Stomach (tissue), 9 donors: ENCODE results near the gene UBAC1. TPM values are rescaled to one million over a fixed set of nuclear protein-coding genes. Genes with fewer than 3 reads are reported as not detected.

Source experiments
- DNase-seq, 2 donors: peaks; one replicate each; pipeline versions ENCODE4 v3.0.0 to v3.0.0-alpha.2; 2013 to 2019
- H3K27ac ChIP-seq, 5 donors: fragments of 200-600 bp in 4 of 5; sonication (generic) in 4 of 5; one replicate each; pipeline ENCODE4 v1.5.1; 2013 to 2019; ENCODE audit warnings: mild to moderate bottlenecking in 1 of 5, moderate library complexity in 1 of 5
- H3K27me3 ChIP-seq, 3 donors: fragments of 200-600 bp; sonication (generic); one replicate each; pipeline ENCODE4 v1.5.1; 2017 to 2019; ENCODE audit warnings: mixed run types in 1 of 3
- H3K36me3 ChIP-seq, 4 donors: fragments of 200-600 bp; sonication (generic); 1 replicate in 3 of 4; 2 replicates in 1 of 4; pipeline ENCODE4 v1.5.1; 2016 to 2019
- H3K4me1 ChIP-seq, 4 donors: fragments of 200-600 bp; sonication (generic); one replicate each; pipeline ENCODE4 v1.5.1; 2016 to 2019
- H3K4me3 ChIP-seq, 4 donors: fragments of 200-600 bp; sonication (generic) in 3 of 4; one replicate each; pipeline ENCODE4 v1.5.1; 2016 to 2019; ENCODE audit warnings: mild to moderate bottlenecking in 1 of 4
- H3K9me3 ChIP-seq, 4 donors: fragments of 200-600 bp; sonication (generic); one replicate each; pipeline ENCODE4 v1.5.1; 2016 to 2019
- EP300 ChIP-seq: sonication (generic); formaldehyde crosslinking; IDR thresholded peaks from one replicate; pipeline ENCODE4 v1.6.1; 2017; ENCODE audit warnings: antibody characterized with exemption
- POLR2A ChIP-seq, 4 donors: fragments of 450-650 bp; IDR thresholded peaks; one replicate each; pipeline ENCODE4 v1.6.1; 2016; ENCODE audit warnings: antibody characterized with exemption in 4 of 4, control low read depth in 2 of 4, mild to moderate bottlenecking in 1 of 4, moderate library complexity in 1 of 4
- POLR2AphosphoS5 ChIP-seq, 3 donors: sonication (generic); formaldehyde crosslinking; IDR thresholded peaks; one replicate each; pipeline ENCODE4 v1.6.1; 2016; ENCODE audit warnings: antibody characterized with exemption in 3 of 3
- WGBS, 5 donors: extraction: QIAGEN DNeasy Blood & Tissue Kit in 3 of 5; methylation state at CpG; one replicate each; pipeline versions ENCODE4 v1.1.5 to v1.1.7; 2013 to 2018; 5-methylcytosine and 5-hydroxymethylcytosine counted together
- intact Hi-C: fragments of 100-400 bp; cut with DNase I; formaldehyde crosslinking; loops from one replicate; pipeline ENCODE4 v1.15.1; 2023; ENCODE audit warnings: low total_unique reads
- polyA plus RNA-seq, 3 donors: library from polyadenylated mRNA; stranded (reverse); fragments of 200-250 nt; gene quantifications; one replicate each; pipeline ENCODE4 v1.2.3, GENCODE V29; 2013
- total RNA-seq, 5 donors: library from RNA; depleted of rRNA; stranded (reverse); fragments of >200 nt; gene quantifications; one replicate each; pipeline versions ENCODE4 v1.1.0 to v1.2.3, GENCODE V29; 2014 to 2016
- TF ChIP-seq, protein P1 (sequence below), 7 experiments: fragments of 450-650 bp in 4 of 7; fragments of 200-600 bp in 3 of 7; sonication (generic) in 3 of 7; IDR thresholded peaks; one replicate each; pipeline ENCODE4 v1.5.1; 2016 to 2019; ENCODE audit warnings: antibody characterized with exemption in 7 of 7, control low read depth in 2 of 7, mild to moderate bottlenecking in 1 of 7
- donor health status: healthy with polysubstance abuse.
- donor health status: Bipolar disorder and iron deficiency.
- donor health status: healthy.

UBAC1 gene
- total and polyA plus RNA-seq, 8 donors, result 22.6 to 70.1 (median 42.6) TPM

DNA sequence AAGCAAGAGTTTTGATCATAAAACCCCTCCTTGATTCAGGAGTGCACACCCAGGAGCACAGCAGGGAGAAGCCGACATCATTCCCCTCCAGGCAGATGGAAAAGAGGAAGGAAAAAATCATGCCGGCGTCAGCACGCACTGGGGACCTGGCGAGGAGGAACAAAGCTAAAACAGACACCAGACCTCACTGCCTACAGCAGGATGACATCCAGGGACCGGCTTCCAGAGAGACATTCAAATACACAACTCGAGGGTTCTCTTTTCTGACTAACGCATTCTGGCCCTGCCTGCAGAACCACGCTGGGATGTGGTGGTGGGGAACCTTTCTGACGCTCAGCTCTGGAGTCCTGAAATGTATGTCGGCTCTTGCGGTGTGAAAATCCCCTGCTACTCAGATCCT, 2.7 kb downstream of the UBAC1 start:
- no peak for DNase-seq
- H3K9me3 ChIP-seq, result no peaks in the 10 kb centered on the region
- TF ChIP-seq POLR2A (IDR thresholded peaks at IDR 0.05) (no peak), EP300 (no peak), POLR2AphosphoS5 (IDR thresholded peaks at IDR 0.05) (no peak)
- TF ChIP-seq, protein P1, sequence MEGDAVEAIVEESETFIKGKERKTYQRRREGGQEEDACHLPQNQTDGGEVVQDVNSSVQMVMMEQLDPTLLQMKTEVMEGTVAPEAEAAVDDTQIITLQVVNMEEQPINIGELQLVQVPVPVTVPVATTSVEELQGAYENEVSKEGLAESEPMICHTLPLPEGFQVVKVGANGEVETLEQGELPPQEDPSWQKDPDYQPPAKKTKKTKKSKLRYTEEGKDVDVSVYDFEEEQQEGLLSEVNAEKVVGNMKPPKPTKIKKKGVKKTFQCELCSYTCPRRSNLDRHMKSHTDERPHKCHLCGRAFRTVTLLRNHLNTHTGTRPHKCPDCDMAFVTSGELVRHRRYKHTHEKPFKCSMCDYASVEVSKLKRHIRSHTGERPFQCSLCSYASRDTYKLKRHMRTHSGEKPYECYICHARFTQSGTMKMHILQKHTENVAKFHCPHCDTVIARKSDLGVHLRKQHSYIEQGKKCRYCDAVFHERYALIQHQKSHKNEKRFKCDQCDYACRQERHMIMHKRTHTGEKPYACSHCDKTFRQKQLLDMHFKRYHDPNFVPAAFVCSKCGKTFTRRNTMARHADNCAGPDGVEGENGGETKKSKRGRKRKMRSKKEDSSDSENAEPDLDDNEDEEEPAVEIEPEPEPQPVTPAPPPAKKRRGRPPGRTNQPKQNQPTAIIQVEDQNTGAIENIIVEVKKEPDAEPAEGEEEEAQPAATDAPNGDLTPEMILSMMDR (IDR thresholded peaks at IDR 0.05), result no peak
- WGBS, 5 donors, result 85 to 90% (median 89%) methylated on average over 12 of the region's 12 CpGs
- intact Hi-C loops, result no loop called here
- H3K36me3 ChIP-seq, result peaks cover 3 to 21% (median 17%) of the 10 kb centered on the region in 4 donors
- H3K4me1 ChIP-seq, result peaks cover 11 to 34% (median 26%) of the 10 kb centered on the region in 4 donors
- no peak overlapping the region for H3K27ac ChIP-seq
- H3K4me3 ChIP-seq, result no peak overlapping the region
- H3K27me3 ChIP-seq, result no peaks in the 10 kb centered on the region

DNA sequence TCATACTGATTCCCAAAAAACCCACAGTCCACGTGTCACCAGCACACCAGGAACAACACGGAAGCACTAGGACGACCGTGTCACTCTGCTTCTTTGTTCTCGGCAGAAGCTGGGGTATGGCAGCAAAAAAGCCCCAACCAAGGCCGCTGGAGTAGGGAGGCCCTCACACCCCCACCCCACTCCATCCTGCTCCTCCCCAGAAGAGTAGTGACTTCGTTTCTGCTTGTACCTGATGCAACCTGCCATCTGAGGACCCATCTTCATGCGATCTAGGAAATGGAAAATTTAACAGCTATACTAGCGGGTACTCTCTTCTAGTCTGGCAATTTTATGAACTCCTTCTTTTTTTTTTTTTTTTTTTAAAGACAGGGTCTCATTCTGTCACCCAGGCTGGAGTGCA, 3.7 kb downstream of the UBAC1 start:
- Histone ChIP-seq H3K36me3 (peaks cover 13 to 32% (median 27%) of the 10 kb centered on the region in 4 donors), H3K4me3 (no peak overlapping the region), H3K4me1 (peaks cover 11 to 34% (median 26%) of the 10 kb centered on the region in 4 donors), H3K27me3 (no peaks in the 10 kb centered on the region), H3K27ac (no peak overlapping the region), H3K9me3 (no peaks in the 10 kb centered on the region)
- DNase-seq, result no peak
- TF ChIP-seq EP300, result no peak
- WGBS, 5 donors, result 83 to 90% (median 90%) methylated on average over 8 to 9 of the region's 9 CpGs
- intact Hi-C loops, result no loop called here

DNA sequence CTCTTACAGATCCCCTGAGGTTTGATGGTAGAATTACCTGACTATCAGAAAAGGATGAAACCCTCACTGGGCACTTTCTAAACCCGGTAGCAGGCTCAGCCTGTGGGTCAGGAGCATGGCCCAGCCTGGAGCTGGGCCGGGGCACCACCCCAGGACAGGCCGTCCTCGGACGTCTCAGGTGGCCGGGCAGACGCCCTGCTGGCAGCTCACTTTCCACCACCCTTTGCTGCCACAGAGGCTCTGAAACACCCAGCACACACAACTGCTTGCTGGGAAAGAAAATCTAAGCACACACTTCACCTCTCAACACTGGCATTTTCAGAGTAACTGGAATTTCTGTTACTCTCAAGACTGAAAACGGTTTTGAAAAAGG, 4.4 kb downstream of the UBAC1 start:
- no peaks in the 10 kb centered on the region for H3K9me3 ChIP-seq
- peaks cover 18 to 38% (median 34%) of the 10 kb centered on the region in 4 donors for H3K36me3 ChIP-seq
- no peak overlapping the region for H3K27ac ChIP-seq
- H3K27me3 ChIP-seq, result no peaks in the 10 kb centered on the region
- H3K4me3 ChIP-seq, result no peak overlapping the region
- TF ChIP-seq POLR2AphosphoS5 (IDR thresholded peaks at IDR 0.05) (no peak), EP300 (no peak), POLR2A (IDR thresholded peaks at IDR 0.05) (no peak)
- TF ChIP-seq, protein P1 (IDR thresholded peaks at IDR 0.05), result no peak
- intact Hi-C loops, result no loop called here
- H3K4me1 ChIP-seq, result peaks cover 11 to 30% (median 22%) of the 10 kb centered on the region in 4 donors
- no peak for DNase-seq
- 77 to 93% (median 91%) methylated on average over 4 to 8 of the region's 8 CpGs for WGBS, 5 donors

DNA sequence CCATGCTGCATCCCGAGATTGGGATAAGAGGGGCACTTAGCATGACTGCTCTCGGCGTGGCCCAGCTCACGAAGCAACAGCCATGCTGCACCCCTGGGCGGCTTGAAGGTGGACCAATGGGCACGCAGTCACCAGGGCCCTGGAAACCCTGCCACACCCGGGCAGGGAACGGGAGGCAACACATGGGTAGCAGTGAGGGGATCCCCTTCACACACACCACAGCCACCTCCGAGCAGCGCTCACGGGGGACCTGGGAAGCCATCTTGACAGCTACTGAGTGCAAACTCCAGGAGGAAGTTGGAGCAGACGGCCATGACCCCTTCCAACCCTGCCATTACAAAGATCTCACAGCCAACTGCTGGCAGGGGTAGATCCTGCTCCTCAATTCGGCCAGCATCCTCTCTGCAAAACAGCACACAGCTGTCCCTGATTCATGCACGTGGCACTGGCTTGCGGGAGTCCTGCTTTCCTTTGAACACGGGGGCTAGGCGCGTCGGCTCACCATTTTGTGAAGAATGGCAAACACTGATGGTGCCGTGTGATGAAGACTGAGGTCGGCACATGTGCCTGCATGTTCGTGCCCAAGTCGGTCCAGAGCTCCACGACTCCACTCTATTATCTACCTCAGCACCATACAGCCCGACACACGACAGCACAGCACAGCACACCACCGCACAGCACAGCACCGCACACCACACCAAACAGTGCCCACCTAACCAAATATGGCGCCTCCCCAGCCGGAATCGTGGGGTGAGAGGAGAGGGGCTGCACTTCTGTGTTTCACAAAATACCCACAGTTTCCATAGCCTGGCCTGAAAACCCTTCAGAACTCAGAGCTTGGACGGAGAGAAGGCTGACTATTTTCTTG, 5.0 kb downstream of the UBAC1 start:
- intact Hi-C loops, result no loop called here
- no peak overlapping the region for H3K4me3 ChIP-seq

More for the DNA sequence above, 5.0 kb downstream of the UBAC1 start:
- Histone ChIP-seq H3K27me3 (no peaks in the 10 kb centered on the region), H3K9me3 (no peaks in the 10 kb centered on the region), H3K36me3 (peaks cover 21 to 42% (median 40%) of the 10 kb centered on the region in 4 donors), H3K4me1 (peaks cover 11 to 26% (median 17%) of the 10 kb centered on the region in 4 donors), H3K27ac (no peak overlapping the region)
- 80 to 93% (median 91%) methylated on average over 29 to 32 of the region's 32 CpGs for whole genome bisulfite sequencing, 5 donors
- no peak for DNase-seq
- TF ChIP-seq, protein P1 (IDR thresholded peaks at IDR 0.05), result no peak
- no peak for TF ChIP-seq POLR2AphosphoS5 (IDR thresholded peaks at IDR 0.05)
- no peak for TF ChIP-seq EP300
- TF ChIP-seq POLR2A (IDR thresholded peaks at IDR 0.05), result no peak
